GM12874 (cell line): Measurements from ENCODE around the gene AGBL4.

Experiments used
- CTCF ChIP-seq: IDR thresholded peaks from 2 replicates; pipeline ENCODE4 v1.5.1; 2011; ENCODE audit warnings: low read depth, mild to moderate bottlenecking, control low read depth, low read length, moderate library complexity; ENCODE audit not compliant: insufficient read depth

AGBL4 gene

DNA sequence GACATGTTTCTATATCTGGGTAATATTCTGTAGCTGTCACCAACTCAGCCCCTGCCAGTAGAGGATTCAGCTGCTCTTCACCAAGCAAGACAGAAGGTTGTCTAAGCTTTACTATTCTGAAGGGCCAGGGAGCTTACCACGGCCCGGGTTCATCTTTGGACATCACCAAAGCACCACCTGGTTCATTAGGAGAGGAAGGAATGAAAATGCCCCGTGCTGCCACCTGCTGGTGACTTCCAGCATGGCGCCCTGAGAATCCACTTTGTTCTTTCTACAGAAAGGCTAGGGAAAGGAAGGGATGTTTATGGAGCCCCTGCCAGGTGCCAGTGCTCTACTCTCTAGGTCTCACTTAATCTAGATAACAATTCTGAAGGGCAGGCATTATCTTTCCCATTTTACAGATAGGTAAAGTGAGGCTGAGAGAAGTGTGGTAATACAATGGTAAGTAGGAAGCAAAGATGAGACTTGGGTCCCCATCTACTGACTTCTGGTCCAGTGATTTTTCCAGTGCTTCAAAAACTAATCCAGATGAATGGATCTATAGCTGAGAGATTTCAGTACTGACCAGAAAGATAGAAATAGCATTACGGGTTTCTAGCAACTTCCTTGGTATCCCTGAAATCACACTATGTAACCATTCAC lies 1326.6 kb downstream of the AGBL4 start:
- TF ChIP-seq CTCF = peak; percentile 85

DNA sequence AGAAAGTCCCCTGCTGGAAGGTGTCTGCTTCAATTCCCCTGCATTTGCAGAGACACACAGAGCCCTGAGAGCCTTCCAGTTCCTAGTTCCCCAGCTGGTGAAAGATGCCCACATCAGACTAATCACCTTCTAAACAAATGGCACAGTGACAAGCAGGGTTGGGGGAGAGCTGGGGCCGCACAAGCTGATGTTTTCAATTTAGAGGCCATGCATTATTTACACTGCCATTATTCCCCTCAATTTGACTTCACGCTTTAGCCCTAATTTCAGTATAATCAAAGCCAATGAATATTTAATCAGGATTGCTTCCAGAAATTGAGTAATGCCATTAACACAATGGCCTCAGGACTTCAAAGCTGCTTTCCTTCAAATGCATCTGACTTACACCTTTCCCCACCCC lies 1328.6 kb downstream of the AGBL4 start:
- no peak for TF ChIP-seq CTCF

- TF ChIP-seq CTCF = no peak
Observed at GRCh38 chr1:48693674-48694320, 1330.0 kb downstream of the AGBL4 start.

DNA sequence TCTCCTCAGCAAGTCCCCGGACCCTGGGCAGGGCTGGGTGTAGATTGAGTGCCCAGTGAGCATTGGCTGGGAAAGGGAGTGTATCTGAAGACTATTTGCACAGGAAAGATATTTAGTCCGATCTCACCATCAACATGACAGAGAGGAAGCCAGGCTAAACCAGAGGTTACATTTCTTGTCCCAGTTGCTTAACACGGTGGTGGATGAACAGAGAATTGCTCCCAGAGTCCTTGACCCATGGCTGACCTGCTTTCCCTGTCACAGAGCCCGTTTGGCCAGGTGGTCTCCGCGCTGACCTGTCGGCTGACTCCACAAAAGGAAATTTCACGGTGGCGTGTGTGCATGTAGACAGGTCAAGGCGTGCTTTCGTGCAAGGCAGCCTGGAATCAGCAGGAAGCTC lies 1330.6 kb downstream of the AGBL4 start:
- no peak for TF ChIP-seq CTCF

- no peak for TF ChIP-seq CTCF
Observed at GRCh38 chr1:48692235-48692634, 1331.5 kb downstream of the AGBL4 start.

- no peak for TF ChIP-seq CTCF
Observed at GRCh38 chr1:48691429-48692001, 1332.2 kb downstream of the AGBL4 start.

DNA sequence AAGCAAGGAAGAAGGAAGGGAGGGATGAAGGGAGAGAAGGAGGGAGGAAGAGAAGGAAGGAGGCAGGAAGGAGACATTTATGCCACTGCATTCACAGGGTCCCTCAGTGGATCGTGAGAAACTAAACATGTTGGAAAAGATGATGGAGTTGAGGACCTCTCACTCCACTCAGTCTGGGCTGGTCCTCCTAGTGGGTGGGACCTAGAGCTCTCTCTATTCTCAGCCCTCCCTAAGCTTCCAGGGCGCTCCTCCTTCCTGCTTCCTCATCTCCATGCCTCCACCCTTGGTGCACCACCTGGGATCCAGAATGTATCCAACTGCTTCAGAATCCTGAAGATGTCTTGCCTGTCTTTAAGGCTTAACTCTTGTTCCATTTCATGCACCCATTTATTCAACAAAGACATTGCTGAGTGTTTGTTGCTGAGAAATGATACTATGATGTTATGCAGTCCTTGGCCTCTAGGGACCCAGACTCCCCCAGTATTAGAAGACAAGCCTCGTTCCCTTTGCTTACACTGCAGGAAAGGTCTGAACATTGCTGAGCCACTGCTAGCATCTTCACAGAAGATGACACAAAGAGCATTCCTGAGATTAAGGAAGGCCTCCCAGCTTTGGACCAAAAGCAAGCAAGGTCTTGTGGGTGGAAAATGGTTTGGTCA lies 1335.5 kb downstream of the AGBL4 start:
- peak; percentile 34; the same call in 1 of the 2 replicates for TF ChIP-seq CTCF
